ENCODE data around the gene ACVR1. TPM values are rescaled to one million over a fixed set of nuclear protein-coding genes. Genes with fewer than 3 reads are reported as not detected.

ACVR1 gene
- total RNA-seq, 1 experiment from 2014 or later: 11.1 TPM

GRCh38 chr2:157699806-157700205, 176.3 kb downstream of the ACVR1 start:
- Mint-ChIP-seq H3K27ac (ENCODE audit: unreplicated experiment) (no peak overlapping the region), H3K9me3 (ENCODE audit: unreplicated experiment) (no peaks in the 10 kb centered on the region), H3K4me1 (ENCODE audit: low read depth, unreplicated experiment) (no peaks in the 10 kb centered on the region), H3K27me3 (ENCODE audit: insufficient read depth, unreplicated experiment) (peaks cover 3% of the 10 kb centered on the region), H3K36me3 (ENCODE audit: insufficient read depth, unreplicated experiment) (no peaks in the 10 kb centered on the region), H3K4me3 (ENCODE audit: unreplicated experiment) (no peak overlapping the region)
- Histone ChIP-seq H3K36me3 (ENCODE audit: control insufficient read depth, insufficient read depth, low read length) (no peaks in the 10 kb centered on the region), H3K4me1 (no peaks in the 10 kb centered on the region), H3K4me3 (ENCODE audit: low read depth, low read length) (no peak overlapping the region), H3K27me3 (replicated peaks; ENCODE audit: control insufficient read depth, insufficient read depth, low read length) (no peaks in the 10 kb centered on the region), H3K9me3 (no peaks in the 10 kb centered on the region)
- no peak for DNase-seq
- intact Hi-C loops (cut with micrococcal nuclease; ENCODE audit: unreplicated experiment): no loop called here
- TF ChIP-seq, protein P1, sequence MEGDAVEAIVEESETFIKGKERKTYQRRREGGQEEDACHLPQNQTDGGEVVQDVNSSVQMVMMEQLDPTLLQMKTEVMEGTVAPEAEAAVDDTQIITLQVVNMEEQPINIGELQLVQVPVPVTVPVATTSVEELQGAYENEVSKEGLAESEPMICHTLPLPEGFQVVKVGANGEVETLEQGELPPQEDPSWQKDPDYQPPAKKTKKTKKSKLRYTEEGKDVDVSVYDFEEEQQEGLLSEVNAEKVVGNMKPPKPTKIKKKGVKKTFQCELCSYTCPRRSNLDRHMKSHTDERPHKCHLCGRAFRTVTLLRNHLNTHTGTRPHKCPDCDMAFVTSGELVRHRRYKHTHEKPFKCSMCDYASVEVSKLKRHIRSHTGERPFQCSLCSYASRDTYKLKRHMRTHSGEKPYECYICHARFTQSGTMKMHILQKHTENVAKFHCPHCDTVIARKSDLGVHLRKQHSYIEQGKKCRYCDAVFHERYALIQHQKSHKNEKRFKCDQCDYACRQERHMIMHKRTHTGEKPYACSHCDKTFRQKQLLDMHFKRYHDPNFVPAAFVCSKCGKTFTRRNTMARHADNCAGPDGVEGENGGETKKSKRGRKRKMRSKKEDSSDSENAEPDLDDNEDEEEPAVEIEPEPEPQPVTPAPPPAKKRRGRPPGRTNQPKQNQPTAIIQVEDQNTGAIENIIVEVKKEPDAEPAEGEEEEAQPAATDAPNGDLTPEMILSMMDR (IDR thresholded peaks at IDR 0.05; ENCODE audit: insufficient read depth in 1 of 2, low read depth in 1 of 2, low read length in 1 of 2, severe bottlenecking in 1 of 2, unreplicated experiment in 1 of 2): no peak
- ChIA-PET CTCF (no interaction called here), POLR2A (no interaction called here)
- no TSS peak for BruUV-seq (replicated peaks)

- Histone ChIP-seq H3K4me1 (no peaks in the 10 kb centered on the region), H3K4me3 (ENCODE audit: low read depth, low read length) (no peak overlapping the region), H3K9me3 (no peaks in the 10 kb centered on the region), H3K36me3 (ENCODE audit: control insufficient read depth, insufficient read depth, low read length) (no peaks in the 10 kb centered on the region), H3K27me3 (replicated peaks; ENCODE audit: control insufficient read depth, insufficient read depth, low read length) (no peaks in the 10 kb centered on the region)
- H3K36me3 Mint-ChIP-seq (ENCODE audit: insufficient read depth, unreplicated experiment): no peaks in the 10 kb centered on the region
- H3K4me3 Mint-ChIP-seq (ENCODE audit: unreplicated experiment): no peak overlapping the region
- H3K27ac Mint-ChIP-seq (ENCODE audit: unreplicated experiment): no peak overlapping the region
- ChIA-PET CTCF (no interaction called here), POLR2A (no interaction called here)
- no TSS peak for BruUV-seq (replicated peaks)
- no peaks in the 10 kb centered on the region for H3K9me3 Mint-ChIP-seq (ENCODE audit: unreplicated experiment)
- peaks cover 3% of the 10 kb centered on the region for H3K27me3 Mint-ChIP-seq (ENCODE audit: insufficient read depth, unreplicated experiment)
- DNase-seq: no peak
- intact Hi-C loops (cut with micrococcal nuclease; ENCODE audit: unreplicated experiment): no loop called here
- no peaks in the 10 kb centered on the region for H3K4me1 Mint-ChIP-seq (ENCODE audit: low read depth, unreplicated experiment)
- TF ChIP-seq, protein P1 (IDR thresholded peaks at IDR 0.05; ENCODE audit: insufficient read depth in 1 of 2, low read depth in 1 of 2, low read length in 1 of 2, severe bottlenecking in 1 of 2, unreplicated experiment in 1 of 2): no peak
Observed at GRCh38 chr2:157699009-157699408, 177.1 kb downstream of the ACVR1 start.

GRCh38 chr2:157698430-157698829, 177.7 kb downstream of the ACVR1 start:
- no peak overlapping the region for H3K4me3 Mint-ChIP-seq (ENCODE audit: unreplicated experiment)
- Histone ChIP-seq H3K36me3 (ENCODE audit: control insufficient read depth, insufficient read depth, low read length) (no peaks in the 10 kb centered on the region), H3K4me3 (ENCODE audit: low read depth, low read length) (no peak overlapping the region), H3K4me1 (no peaks in the 10 kb centered on the region), H3K27me3 (replicated peaks; ENCODE audit: control insufficient read depth, insufficient read depth, low read length) (no peaks in the 10 kb centered on the region), H3K9me3 (no peaks in the 10 kb centered on the region)
- no peaks in the 10 kb centered on the region for H3K36me3 Mint-ChIP-seq (ENCODE audit: insufficient read depth, unreplicated experiment)
- H3K9me3 Mint-ChIP-seq (ENCODE audit: unreplicated experiment): no peaks in the 10 kb centered on the region
- no TSS peak for BruUV-seq (replicated peaks)
- intact Hi-C loops (cut with micrococcal nuclease; ENCODE audit: unreplicated experiment): no loop called here
- H3K27ac Mint-ChIP-seq (ENCODE audit: unreplicated experiment): no peak overlapping the region
- ChIA-PET POLR2A (no interaction called here), CTCF (no interaction called here)
- no peak for DNase-seq
- TF ChIP-seq, protein P1 (IDR thresholded peaks at IDR 0.05; ENCODE audit: insufficient read depth in 1 of 2, low read depth in 1 of 2, low read length in 1 of 2, severe bottlenecking in 1 of 2, unreplicated experiment in 1 of 2): no peak
- no peaks in the 10 kb centered on the region for H3K4me1 Mint-ChIP-seq (ENCODE audit: low read depth, unreplicated experiment)
- H3K27me3 Mint-ChIP-seq (ENCODE audit: insufficient read depth, unreplicated experiment): peaks cover 5% of the 10 kb centered on the region
